CD14-positive monocyte (primary cell): ENCODE results near the gene SCN10A. TPM values are rescaled to one million over a fixed set of nuclear protein-coding genes. Genes with fewer than 3 reads are reported as not detected.

Experiments used
- DNase-seq, 3 donors: peaks; one replicate each; pipeline ENCODE4 v3.0.0-alpha.2; 2011 to 2022
- H2AFZ ChIP-seq: 2 replicates; pipeline ENCODE4 v1.6.0; 2012; ENCODE audit warnings: mild to moderate bottlenecking, low read depth, low read length, inconsistent platforms; ENCODE audit not compliant: insufficient read depth, poor library complexity, severe bottlenecking
- H3K27ac ChIP-seq, 2 donors: 1 replicate in 1 of 2; 2 replicates in 1 of 2; pipeline ENCODE4 v1.5.1; 2012 to 2013; ENCODE audit warnings: low read length in 2 of 2, control low read depth in 1 of 2, inconsistent platforms in 1 of 2, low read depth in 1 of 2, mild to moderate bottlenecking in 1 of 2
- H3K27me3 ChIP-seq, 2 donors: one replicate each; pipeline versions ENCODE4 v1.6.0 to v1.6.1; 2011 to 2013; ENCODE audit warnings: low read length in 2 of 2; ENCODE audit not compliant: control insufficient read depth in 2 of 2, insufficient read depth in 2 of 2
- H3K36me3 ChIP-seq, 2 donors: replicated peaks in 1 of 2; 1 replicate in 1 of 2; 2 replicates in 1 of 2; pipeline versions ENCODE4 v1.5.1 to v1.6.1; 2012 to 2013; ENCODE audit warnings: low read length in 2 of 2, control low read depth in 1 of 2, inconsistent platforms in 1 of 2, mild to moderate bottlenecking in 1 of 2; ENCODE audit not compliant: insufficient read depth in 2 of 2, control insufficient read depth in 1 of 2
- H3K4me1 ChIP-seq, 2 donors: 1 replicate in 1 of 2; 2 replicates in 1 of 2; pipeline versions ENCODE4 v1.5.1 to v1.6.1; 2012 to 2013; ENCODE audit warnings: low read length in 2 of 2, control low read depth in 1 of 2, inconsistent platforms in 1 of 2, mild to moderate bottlenecking in 1 of 2, moderate library complexity in 1 of 2; ENCODE audit not compliant: insufficient read depth in 2 of 2, control insufficient read depth in 1 of 2
- H3K4me2 ChIP-seq: replicated peaks from 2 replicates; pipeline ENCODE3; 2012; ENCODE audit warnings: low read length, moderate library complexity, mild to moderate bottlenecking; ENCODE audit not compliant: poor library complexity, severe bottlenecking; ENCODE audit errors: extremely low read depth
- H3K4me3 ChIP-seq, 3 experiments: fragments of 200-600 bp in 1 of 3; sonication (generic) in 1 of 3; replicated peaks in 1 of 3; 1 replicate in 2 of 3; 2 replicates in 1 of 3; pipeline ENCODE4 v1.5.1; 2011 to 2013; ENCODE audit warnings: low read length in 3 of 3, mild to moderate bottlenecking in 3 of 3, control low read depth in 2 of 3, low read depth in 2 of 3, inconsistent platforms in 1 of 3, moderate library complexity in 1 of 3
- H3K79me2 ChIP-seq: 2 replicates; pipeline ENCODE4 v1.6.0; 2012; ENCODE audit warnings: mild to moderate bottlenecking, control low read depth, inconsistent platforms, low read length, moderate library complexity; ENCODE audit not compliant: insufficient read depth
- H3K9ac ChIP-seq: 2 replicates; pipeline ENCODE4 v1.6.0; 2017; ENCODE audit warnings: low read length, mild to moderate bottlenecking; ENCODE audit not compliant: insufficient read depth, poor library complexity, severe bottlenecking
- H3K9me3 ChIP-seq, 2 donors: replicated peaks in 1 of 2; 1 replicate in 1 of 2; 2 replicates in 1 of 2; pipeline versions ENCODE4 v1.5.1 to v1.6.1; 2012 to 2013; ENCODE audit warnings: low read length in 2 of 2, control low read depth in 1 of 2; ENCODE audit not compliant: control insufficient read depth in 1 of 2, insufficient read depth in 1 of 2
- H4K20me1 ChIP-seq: 2 replicates; pipeline ENCODE4 v1.6.0; 2012; ENCODE audit warnings: mild to moderate bottlenecking, low read length, control low read depth, moderate library complexity; ENCODE audit not compliant: insufficient read depth
- H3K27ac Mint-ChIP-seq, 7 donors: one replicate each; pipeline ENCODE4 v1.8.0; 2020; ENCODE audit warnings: mild to moderate bottlenecking in 7 of 7, mixed read lengths in 7 of 7, moderate library complexity in 6 of 7, inconsistent platforms in 2 of 7
- H3K27me3 Mint-ChIP-seq, 3 donors: one replicate each; pipeline ENCODE4 v1.8.0; 2021 to 2022; ENCODE audit warnings: low read depth in 3 of 3, mild to moderate bottlenecking in 3 of 3, mixed read lengths in 3 of 3, moderate library complexity in 3 of 3, inconsistent platforms in 1 of 3
- H3K36me3 Mint-ChIP-seq, 2 donors: one replicate each; pipeline ENCODE4 v1.8.0; 2020; ENCODE audit warnings: mixed read lengths in 2 of 2, inconsistent platforms in 1 of 2, mild to moderate bottlenecking in 1 of 2
- H3K4me1 Mint-ChIP-seq: one replicate; pipeline ENCODE4 v1.8.0; 2020; ENCODE audit warnings: mild to moderate bottlenecking, mixed read lengths
- H3K4me3 Mint-ChIP-seq, 2 donors: one replicate each; pipeline ENCODE4 v1.8.0; 2020; ENCODE audit warnings: mild to moderate bottlenecking in 2 of 2, mixed read lengths in 2 of 2, moderate library complexity in 1 of 2
- H3K9me3 Mint-ChIP-seq, 7 donors: one replicate each; pipeline ENCODE4 v1.8.0; 2020 to 2022; ENCODE audit warnings: mixed read lengths in 7 of 7, mild to moderate bottlenecking in 6 of 7, moderate library complexity in 6 of 7, inconsistent platforms in 2 of 7
- WGBS: methylation state at CpG from one replicate; pipeline ENCODE4 v1.1.5; 2013; ENCODE audit warnings: missing lambda C conversion rate; ENCODE audit not compliant: insufficient coverage; 5-methylcytosine and 5-hydroxymethylcytosine counted together
- intact Hi-C, 2 donors: fragments of 100-400 bp; cut with micrococcal nuclease; formaldehyde crosslinking; loops; one replicate each; pipeline versions ENCODE4 v1.15.0 to v1.15.1; 2023
- polyA plus RNA-seq, 3 donors: library from polyadenylated mRNA; depleted of rRNA in 1 of 3; unstranded in 2 of 3; stranded (reverse) in 1 of 3; fragments of 300-500 nt in 2 of 3; fragments of >200 nt in 1 of 3; fragmentation: Illumina TruSeq in 2 of 3; gene quantifications; 1 replicate in 2 of 3; 2 replicates in 1 of 3; pipeline ENCODE4 v1.2.3, GENCODE V29; 2012 to 2021
- TF ChIP-seq, protein P1 (sequence below): fragments of 200-600 bp; IDR thresholded peaks from one replicate; pipeline ENCODE4 v1.8.0; 2022; ENCODE audit warnings: antibody characterized with exemption, mild to moderate bottlenecking

SCN10A gene
- polyA plus RNA-seq, 3 donors: not detected

DNA sequence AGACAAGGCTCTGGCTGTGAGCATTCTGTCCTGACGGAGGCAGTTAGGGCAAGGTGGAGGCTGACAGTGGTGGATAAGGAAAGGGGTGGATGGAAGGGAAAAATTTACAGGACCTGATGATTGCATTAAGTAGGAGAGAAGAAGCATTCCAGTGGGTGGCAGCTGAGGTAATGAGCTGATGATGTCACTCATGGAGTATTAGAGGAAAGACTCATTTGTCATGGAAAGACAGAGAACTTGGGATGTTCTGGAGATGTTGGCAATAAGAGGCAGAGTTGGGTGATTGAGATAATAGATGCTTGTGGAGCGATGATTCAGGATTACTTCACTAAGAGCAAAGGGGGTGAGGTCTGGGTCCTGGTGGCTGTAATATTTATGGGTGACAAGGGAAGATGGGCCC is 102.9 kb downstream of the SCN10A start:
- no peak for DNase-seq
- no peak overlapping the region for H3K4me3 ChIP-seq
- H3K27me3 ChIP-seq: no peaks in the 10 kb centered on the region
- H3K79me2 ChIP-seq: no peaks in the 10 kb centered on the region
- H3K27me3 Mint-ChIP-seq: peaks cover 1 to 4% (median 3%) of the 10 kb centered on the region in 3 donors
- TF ChIP-seq, protein P1, sequence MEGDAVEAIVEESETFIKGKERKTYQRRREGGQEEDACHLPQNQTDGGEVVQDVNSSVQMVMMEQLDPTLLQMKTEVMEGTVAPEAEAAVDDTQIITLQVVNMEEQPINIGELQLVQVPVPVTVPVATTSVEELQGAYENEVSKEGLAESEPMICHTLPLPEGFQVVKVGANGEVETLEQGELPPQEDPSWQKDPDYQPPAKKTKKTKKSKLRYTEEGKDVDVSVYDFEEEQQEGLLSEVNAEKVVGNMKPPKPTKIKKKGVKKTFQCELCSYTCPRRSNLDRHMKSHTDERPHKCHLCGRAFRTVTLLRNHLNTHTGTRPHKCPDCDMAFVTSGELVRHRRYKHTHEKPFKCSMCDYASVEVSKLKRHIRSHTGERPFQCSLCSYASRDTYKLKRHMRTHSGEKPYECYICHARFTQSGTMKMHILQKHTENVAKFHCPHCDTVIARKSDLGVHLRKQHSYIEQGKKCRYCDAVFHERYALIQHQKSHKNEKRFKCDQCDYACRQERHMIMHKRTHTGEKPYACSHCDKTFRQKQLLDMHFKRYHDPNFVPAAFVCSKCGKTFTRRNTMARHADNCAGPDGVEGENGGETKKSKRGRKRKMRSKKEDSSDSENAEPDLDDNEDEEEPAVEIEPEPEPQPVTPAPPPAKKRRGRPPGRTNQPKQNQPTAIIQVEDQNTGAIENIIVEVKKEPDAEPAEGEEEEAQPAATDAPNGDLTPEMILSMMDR: no peak
- no peak overlapping the region for H3K9ac ChIP-seq
- no peaks in the 10 kb centered on the region for H3K9me3 ChIP-seq
- no peaks in the 10 kb centered on the region for H3K4me1 ChIP-seq
- no peaks in the 10 kb centered on the region for H3K4me1 Mint-ChIP-seq
- WGBS: 96% methylated on average over 2 of the region's 2 CpGs
- no peak overlapping the region for H3K4me3 Mint-ChIP-seq
- no peak overlapping the region for H2AFZ ChIP-seq
- no peak overlapping the region for H3K4me2 ChIP-seq
- peaks cover 0 to 1% (median 0%) of the 10 kb centered on the region in 7 donors for H3K9me3 Mint-ChIP-seq
- no peak overlapping the region for H3K27ac Mint-ChIP-seq
- intact Hi-C loops: no loop called here
- H4K20me1 ChIP-seq: no peaks in the 10 kb centered on the region
- no peaks in the 10 kb centered on the region for H3K36me3 Mint-ChIP-seq
- H3K36me3 ChIP-seq: no peaks in the 10 kb centered on the region
- no peak overlapping the region for H3K27ac ChIP-seq

DNA sequence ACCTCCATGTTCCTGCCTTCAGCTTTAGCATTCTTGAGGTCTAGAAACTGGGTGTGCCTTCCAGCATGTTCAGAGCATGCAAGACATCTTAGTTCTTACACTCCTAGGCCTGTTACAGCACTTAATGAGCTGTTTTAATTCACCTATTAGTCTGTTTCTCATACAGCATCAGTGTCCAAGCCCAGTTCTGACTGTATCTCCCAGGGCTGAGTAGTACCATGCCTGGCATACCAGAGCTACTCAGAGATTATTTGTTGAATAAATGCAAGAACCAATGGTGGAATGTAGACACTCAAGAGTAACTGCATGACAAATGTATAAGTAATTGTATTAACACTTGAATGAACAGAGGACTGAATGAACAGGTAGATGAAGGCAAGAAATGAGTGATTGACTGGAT is 104.7 kb downstream of the SCN10A start:
- peaks cover 1 to 4% (median 3%) of the 10 kb centered on the region in 3 donors for H3K27me3 Mint-ChIP-seq

More for the DNA sequence above, 104.7 kb downstream of the SCN10A start:
- H3K27me3 ChIP-seq: no peaks in the 10 kb centered on the region
- H3K79me2 ChIP-seq: no peaks in the 10 kb centered on the region
- intact Hi-C loops: no loop called here
- TF ChIP-seq, protein P1: no peak
- no peaks in the 10 kb centered on the region for H3K4me1 ChIP-seq
- Mint-ChIP-seq H3K4me1 (no peaks in the 10 kb centered on the region), H3K4me3 (no peak overlapping the region), H3K27ac (no peak overlapping the region), H3K9me3 (peaks cover 0 to 1% (median 0%) of the 10 kb centered on the region in 7 donors), H3K36me3 (no peaks in the 10 kb centered on the region)
- H2AFZ ChIP-seq: no peak overlapping the region
- H3K4me3 ChIP-seq: no peak overlapping the region
- H3K4me2 ChIP-seq: no peak overlapping the region
- H3K9me3 ChIP-seq: no peaks in the 10 kb centered on the region
- no peaks in the 10 kb centered on the region for H4K20me1 ChIP-seq
- H3K9ac ChIP-seq: no peak overlapping the region
- H3K27ac ChIP-seq: no peak overlapping the region
- H3K36me3 ChIP-seq: no peaks in the 10 kb centered on the region
- DNase-seq: no peak
